A549 treated with AZD9567 at 1 μM for 4 hours (cell line): Measurements from ENCODE around the gene NFRKB. TPM values are rescaled to one million over a fixed set of nuclear protein-coding genes. Genes with fewer than 3 reads are reported as not detected.

Source experiments
- total RNA-seq: library from RNA; stranded (reverse); fragments of 200-300 nt; extraction: Qiagen RNA extraction; gene quantifications from 5 replicates; pipeline ENCODE4 v1.2.3, GENCODE V29; 2022; ENCODE audit not compliant: insufficient read depth

Gene NFRKB
- 11.8 to 15.8 TPM (median 14.3 TPM) in 5 replicates for total RNA-seq

GRCh38 chr11:129895126-129896041 lies at the start of gene NFRKB:
NFRKB (minus strand) TSS chr11:129895578; CDS start chr11:129892849, 2,729 bp downstream.

Other genes with a start within 250 kb of the NFRKB start
- gene TMEM45B, start 79.7 kb downstream of the NFRKB start, total RNA-seq: 0.09 to 0.20 TPM (median 0.13 TPM) in 3 of 5 replicates, not detected in the others
- 1.0 to 1.4 TPM (median 1.3 TPM) in 5 replicates for gene PRDM10, start 107.3 kb upstream of the NFRKB start, total RNA-seq
- 159 to 186 TPM (median 183 TPM) in 5 replicates for gene APLP2, start 174.3 kb upstream of the NFRKB start, total RNA-seq